HEK293T (cell line): Measurements from ENCODE around the gene CMTM7.
"Not testable (repeated sequence)": the region's sequence is repeated elsewhere in the genome, so short reads cannot be mapped to it uniquely, and the experiment has no call there.

Experiments
- CTCF ChIA-PET: fragments of 350-600 bp; formaldehyde crosslinking; extraction: SDS; loops from one replicate; lab custom pipeline; 2021; ENCODE audit warnings: antibody characterized with exemption, inconsistent platforms; lab: Yijun Ruan, JAX
- POLR2A ChIA-PET: fragments of 350-600 bp; formaldehyde crosslinking; extraction: SDS; loops from one replicate; lab custom pipeline; 2020; ENCODE audit warnings: antibody characterized with exemption, inconsistent platforms; lab: Yijun Ruan, JAX
- DNase-seq: peaks from one replicate; pipeline ENCODE4 v3.0.0; 2012; ENCODE audit warnings: mixed read lengths; ENCODE audit errors: extremely low spot score
- ARNT ChIP-seq: fragments of 450-650 bp; IDR thresholded peaks from 2 replicates; pipeline ENCODE4 v1.6.1; 2017; ENCODE audit warnings: mild to moderate bottlenecking
- BHLHE40 ChIP-seq: fragments of 450-650 bp; IDR thresholded peaks from 2 replicates; pipeline ENCODE4 v1.6.1; 2016; ENCODE audit warnings: mild to moderate bottlenecking, moderate library complexity, borderline replicate concordance
- CTBP1 ChIP-seq: fragments of 450-650 bp; IDR thresholded peaks from 2 replicates; pipeline ENCODE4 v1.6.1; 2016; ENCODE audit warnings: borderline replicate concordance
- ELF4 ChIP-seq: fragments of 450-650 bp; IDR thresholded peaks from 2 replicates; pipeline ENCODE4 v1.6.1; 2017; ENCODE audit warnings: antibody characterized with exemption
- FOXA1 ChIP-seq: fragments of 450-650 bp; IDR thresholded peaks from 2 replicates; pipeline ENCODE4 v1.6.1; 2016; ENCODE audit warnings: mild to moderate bottlenecking
- FOXK2 ChIP-seq: fragments of 450-650 bp; IDR thresholded peaks from 2 replicates; pipeline ENCODE4 v1.6.1; 2016; ENCODE audit warnings: mild to moderate bottlenecking
- FOXM1 ChIP-seq: fragments of 450-650 bp; IDR thresholded peaks from 2 replicates; pipeline ENCODE4 v1.6.1; 2017; ENCODE audit warnings: mild to moderate bottlenecking, borderline replicate concordance
- HDGF ChIP-seq: fragments of 450-650 bp; IDR thresholded peaks from 2 replicates; pipeline ENCODE4 v1.6.1; 2017; ENCODE audit warnings: antibody characterized with exemption, borderline replicate concordance
- L3MBTL2 ChIP-seq: fragments of 450-650 bp; conservative IDR thresholded peaks from 2 replicates; pipeline ENCODE4 v1.6.1; 2016; ENCODE audit warnings: mild to moderate bottlenecking
- LEF1 ChIP-seq: fragments of 450-650 bp; IDR thresholded peaks from 2 replicates; pipeline ENCODE4 v1.6.1; 2017; ENCODE audit warnings: mild to moderate bottlenecking, borderline replicate concordance
- NFRKB ChIP-seq: fragments of 450-650 bp; IDR thresholded peaks from 2 replicates; pipeline ENCODE4 v1.6.1; 2016; ENCODE audit warnings: mild to moderate bottlenecking, moderate library complexity
- SP1 ChIP-seq: fragments of 450-650 bp; IDR thresholded peaks from 2 replicates; pipeline ENCODE4 v1.6.1; 2017
- SUZ12 ChIP-seq: fragments of 450-650 bp; IDR thresholded peaks from 2 replicates; pipeline ENCODE4 v1.6.1; 2016; ENCODE audit warnings: mild to moderate bottlenecking
- TARDBP ChIP-seq: fragments of 450-650 bp; IDR thresholded peaks from 2 replicates; pipeline ENCODE4 v1.6.1; 2016
- ZNF384 ChIP-seq: fragments of 450-650 bp; IDR thresholded peaks from 2 replicates; pipeline ENCODE4 v1.6.1; 2016
- TF ChIP-seq, protein P1 (sequence below): fragments of 450-650 bp; IDR thresholded peaks from 2 replicates; pipeline ENCODE4 v1.6.1; 2016

CMTM7 gene

DNA sequence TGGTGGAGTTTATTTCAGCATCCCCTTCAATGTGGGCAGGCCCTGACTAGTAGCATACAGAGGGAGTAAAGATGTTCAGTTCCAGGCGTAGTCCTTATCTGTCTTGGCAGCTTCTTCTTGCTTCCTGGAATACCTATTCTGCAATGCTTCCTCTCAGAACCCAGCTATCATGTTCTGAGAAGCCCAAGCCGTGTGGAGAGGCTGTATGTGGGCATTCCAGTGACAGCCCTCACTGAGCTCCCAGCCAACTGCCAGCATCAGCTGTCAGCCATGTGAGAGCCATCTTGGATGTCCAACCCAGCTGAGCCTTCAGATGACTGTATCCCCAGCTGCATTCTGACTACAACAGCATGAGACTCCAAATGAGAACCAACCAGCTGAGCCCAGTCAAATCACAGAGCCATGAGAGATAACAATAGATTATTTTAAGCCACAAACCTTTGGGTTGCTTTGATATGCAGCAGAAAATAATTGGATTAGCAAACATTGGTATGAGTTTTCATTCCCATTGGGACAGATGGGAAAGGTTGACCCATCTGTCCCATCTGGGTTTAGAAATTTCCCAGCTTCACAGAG is 8.4 kb upstream of the CMTM7 start:
- no peak for DNase-seq
- POLR2A ChIA-PET: no interaction called here
- no peak for TF ChIP-seq SUZ12
- TF ChIP-seq, protein P1, sequence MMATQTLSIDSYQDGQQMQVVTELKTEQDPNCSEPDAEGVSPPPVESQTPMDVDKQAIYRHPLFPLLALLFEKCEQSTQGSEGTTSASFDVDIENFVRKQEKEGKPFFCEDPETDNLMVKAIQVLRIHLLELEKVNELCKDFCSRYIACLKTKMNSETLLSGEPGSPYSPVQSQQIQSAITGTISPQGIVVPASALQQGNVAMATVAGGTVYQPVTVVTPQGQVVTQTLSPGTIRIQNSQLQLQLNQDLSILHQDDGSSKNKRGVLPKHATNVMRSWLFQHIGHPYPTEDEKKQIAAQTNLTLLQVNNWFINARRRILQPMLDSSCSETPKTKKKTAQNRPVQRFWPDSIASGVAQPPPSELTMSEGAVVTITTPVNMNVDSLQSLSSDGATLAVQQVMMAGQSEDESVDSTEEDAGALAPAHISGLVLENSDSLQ: no peak
- CTCF ChIA-PET: interaction anchor here (1.0 kb wide), 1 partner anchor 8 kb away, joined by 4 read pairs; no protein-coding TSS in a partner anchor

DNA sequence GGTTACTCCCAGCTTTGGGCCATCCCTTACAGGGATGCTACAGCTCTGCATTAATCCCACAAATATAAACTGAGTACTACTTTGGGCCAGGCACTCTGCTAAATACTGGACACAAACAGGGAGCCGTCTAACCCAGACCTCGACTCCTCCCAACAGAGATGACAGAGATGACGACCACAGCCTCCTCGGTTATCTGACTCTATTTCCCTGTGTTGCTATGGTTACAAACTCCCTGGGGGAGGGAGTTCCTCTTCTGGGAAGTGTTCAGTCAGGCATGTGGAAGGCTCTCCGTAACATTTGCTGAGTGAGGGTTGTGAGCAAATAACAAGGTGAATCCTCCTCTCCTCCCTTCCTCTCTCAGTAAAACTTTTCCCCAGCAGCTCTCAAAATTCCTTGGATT is 6.7 kb upstream of the CMTM7 start:
- ChIA-PET POLR2A (no interaction called here), CTCF (interaction anchor here (2.0 kb wide), 1 partner anchor 9 kb away, joined by 7 read pairs; no protein-coding TSS in a partner anchor)
- TF ChIP-seq BHLHE40 (no peak), ZNF384 (no peak), NFRKB (no peak), ELF4 (no peak), FOXK2 (no peak), L3MBTL2 (no peak)
- no peak for DNase-seq

DNA sequence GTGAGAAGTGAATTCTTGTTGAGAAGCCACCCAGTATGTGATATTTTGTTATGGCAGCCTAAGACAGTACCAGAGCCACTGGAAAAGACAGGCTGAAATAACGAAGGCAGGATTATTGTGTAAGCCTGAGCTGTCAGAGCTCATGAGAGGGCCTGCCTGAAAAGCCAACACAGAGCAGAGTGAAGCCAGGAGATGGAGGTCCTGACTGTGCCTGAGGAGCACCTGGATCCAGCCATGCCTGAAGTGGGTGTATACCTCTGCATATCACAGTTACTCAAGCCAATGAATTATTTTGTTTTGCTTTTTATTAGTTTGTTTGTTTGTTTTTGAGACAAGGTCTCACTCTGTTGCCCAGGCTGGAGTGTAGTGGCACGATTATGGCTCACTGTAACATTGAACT is 4.1 kb upstream of the CMTM7 start:
- ChIA-PET POLR2A (no interaction called here), CTCF (no interaction called here)
- TF ChIP-seq SUZ12 (no peak), LEF1 (no peak), FOXA1 (no peak), HDGF (no peak), FOXK2 (no peak), SP1 (no peak)
- TF ChIP-seq, protein P1: no peak
- no peak for DNase-seq

DNA sequence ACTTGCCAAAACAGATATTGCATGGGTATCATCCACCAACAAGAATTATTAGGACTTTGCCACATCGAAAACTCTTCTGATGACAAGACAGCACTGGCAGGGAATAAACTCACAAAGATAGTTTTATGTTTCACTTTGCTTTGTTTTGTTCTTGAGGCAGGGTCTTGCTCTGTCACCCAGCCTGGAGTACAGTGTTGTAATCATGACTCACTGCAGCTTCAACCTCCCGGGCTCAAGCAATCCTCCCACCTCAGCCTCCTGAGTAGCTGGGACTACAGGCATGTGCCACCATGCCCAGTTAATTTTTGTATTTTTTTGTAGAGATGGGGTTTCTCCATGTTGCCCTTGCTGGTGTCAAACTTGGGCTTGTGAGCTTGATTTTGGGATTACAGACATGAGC is 2.1 kb upstream of the CMTM7 start:
- DNase-seq, POLR2A ChIA-PET: not testable (repeated sequence)
- CTCF ChIA-PET: interaction anchor here (1.0 kb wide), 1 partner anchor 15 kb away, joined by 3 read pairs; no protein-coding TSS in a partner anchor

DNA sequence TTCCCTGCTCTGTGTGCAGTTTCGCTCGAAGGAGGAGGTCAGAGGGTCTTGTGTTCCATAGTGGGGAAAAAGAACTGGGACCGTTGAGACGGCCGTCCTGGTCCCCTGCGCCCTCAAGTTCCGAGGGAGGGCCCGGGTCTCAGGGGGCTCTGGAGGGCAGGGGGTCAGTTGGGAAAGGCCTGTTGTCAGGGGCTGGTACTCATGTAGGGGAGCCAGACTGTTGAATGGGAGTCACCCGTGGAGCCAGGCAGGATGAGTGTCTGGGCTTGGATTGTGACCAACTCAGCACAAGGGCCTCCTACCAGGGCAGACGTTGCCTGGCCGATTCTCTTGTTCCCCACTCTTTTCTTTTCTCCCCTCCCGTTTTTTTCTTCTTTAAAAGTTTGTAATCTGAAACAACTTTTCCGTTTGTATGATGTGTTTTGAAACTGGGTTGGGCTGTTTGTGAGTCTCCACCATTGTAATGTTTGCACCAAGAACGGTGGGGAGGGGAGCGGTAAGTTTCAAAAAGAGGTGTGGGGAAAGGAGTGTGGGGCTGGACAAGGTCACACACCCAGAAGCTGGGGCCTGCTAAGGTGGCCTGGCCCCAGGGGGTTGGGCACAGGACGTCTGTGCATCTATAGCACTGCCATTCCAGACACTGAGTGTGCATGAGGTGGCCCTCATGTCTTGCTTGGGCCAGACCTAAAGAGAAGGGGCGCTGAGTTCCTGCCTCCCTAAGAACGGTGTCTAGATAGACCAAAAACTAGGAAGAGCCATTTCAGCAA is 1.1 kb downstream of the CMTM7 start:
- DNase-seq: no peak
- POLR2A ChIA-PET: no interaction called here
- TF ChIP-seq ARNT (no peak), ZNF384 (no peak), FOXA1 (no peak), ELF4 (no peak), TARDBP (no peak), L3MBTL2 (no peak), CTBP1 (no peak), SP1 (no peak), BHLHE40 (no peak)
- TF ChIP-seq, protein P1: no peak
- CTCF ChIA-PET: no interaction called here

DNA sequence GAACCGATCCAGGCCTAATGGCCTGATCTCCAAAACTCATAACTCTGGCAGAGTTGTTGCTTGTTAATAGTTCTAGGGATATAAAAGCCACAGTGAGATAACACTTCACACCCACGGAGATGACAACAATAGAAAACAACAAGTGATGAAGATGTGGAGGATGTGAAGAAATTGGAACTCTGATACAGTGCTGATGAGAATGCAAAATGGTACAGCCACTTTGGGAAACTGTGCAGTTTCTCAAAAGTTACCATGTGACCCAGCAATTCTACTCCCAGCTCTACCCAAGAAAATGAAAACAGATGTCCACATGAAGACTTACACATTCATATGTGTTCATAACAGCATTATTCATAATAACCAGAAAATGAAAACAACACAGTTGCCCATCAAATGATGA is 3.8 kb downstream of the CMTM7 start:
- ChIA-PET CTCF (interaction anchor here (1.3 kb wide), 1 partner anchor 72 kb away, joined by 3 read pairs; no protein-coding TSS in a partner anchor), POLR2A (no interaction called here)
- TF ChIP-seq ZNF384 (no peak), HDGF (no peak), NFRKB (no peak), CTBP1 (no peak), TARDBP (no peak), SP1 (no peak), ELF4 (no peak), FOXM1 (no peak), BHLHE40 (no peak), ARNT (no peak), LEF1 (no peak), FOXA1 (no peak), L3MBTL2 (no peak), FOXK2 (no peak), SUZ12 (no peak)
- TF ChIP-seq, protein P1: no peak
- no peak for DNase-seq
